K562 (cell line): ENCODE results near the gene RNF214. TPM values are rescaled to one million over a fixed set of nuclear protein-coding genes. Genes with fewer than 3 reads are reported as not detected.

Source experiments
- BDP1 ChIP-seq: IDR thresholded peaks from 3 replicates; pipeline ENCODE4 v1.6.1; 2011; ENCODE audit not compliant: insufficient read length, insufficient read depth
- BHLHE40 ChIP-seq: IDR thresholded peaks from 2 replicates; pipeline ENCODE4 v1.6.1; 2011; ENCODE audit warnings: low read length, improper control_type of control experiment
- BMI1 ChIP-seq: fragments of 150-350 bp; IDR thresholded peaks from 2 replicates; pipeline ENCODE4 v1.6.1; 2014; ENCODE audit warnings: low read length
- CBFA2T3 ChIP-seq: fragments of 450-650 bp; IDR thresholded peaks from 2 replicates; pipeline ENCODE4 v1.6.1; 2017
- EGR1 ChIP-seq: fragments of 450-650 bp; conservative IDR thresholded peaks from 2 replicates; pipeline ENCODE4 v1.6.1; 2017; ENCODE audit warnings: mild to moderate bottlenecking
- GATA2 ChIP-seq: sonication (generic); formaldehyde crosslinking; IDR thresholded peaks from 2 replicates; pipeline ENCODE4 v1.4.0; 2020; ENCODE audit warnings: mild to moderate bottlenecking, missing genetic modification reagents
- HNRNPH1 ChIP-seq: fragments of 200-400 bp; formaldehyde crosslinking; optimal IDR thresholded peaks from 2 replicates; pipeline ENCODE3; 2017; ENCODE audit warnings: low read depth, mild to moderate bottlenecking, low read length, moderate library complexity
- KDM4B ChIP-seq, 2 experiments: fragments of 450-650 bp in 1 of 2; sonication (generic) in 1 of 2; IDR thresholded peaks; 2 replicates each; pipeline ENCODE4 v1.6.1; 2016 to 2017; ENCODE audit warnings: borderline replicate concordance in 2 of 2, antibody characterized with exemption in 1 of 2, low read depth in 1 of 2, mild to moderate bottlenecking in 1 of 2
- MECOM ChIP-seq: fragments of 250-450 bp; sonication (Bioruptor Pico); IDR thresholded peaks from 2 replicates; pipeline ENCODE4 v1.8.0; 2022; ENCODE audit warnings: inconsistent platforms
- MTA2 ChIP-seq: fragments of 450-650 bp; IDR thresholded peaks from 2 replicates; pipeline ENCODE4 v1.6.1; 2016; ENCODE audit warnings: low read depth
- MTA3 ChIP-seq: fragments of 450-650 bp; formaldehyde crosslinking; IDR thresholded peaks from 2 replicates; pipeline ENCODE4 v1.6.1; 2017; ENCODE audit warnings: mild to moderate bottlenecking, borderline replicate concordance
- NR1H2 ChIP-seq: sonication (generic); formaldehyde crosslinking; IDR thresholded peaks from 2 replicates; pipeline ENCODE4 v1.4.0; 2020; ENCODE audit warnings: mild to moderate bottlenecking, missing genetic modification reagents
- RBM22 ChIP-seq: fragments of 200-400 bp; formaldehyde crosslinking; IDR thresholded peaks from 2 replicates; pipeline ENCODE4 v1.6.1; 2018; ENCODE audit warnings: low read length, low read depth; ENCODE audit not compliant: poor library complexity, severe bottlenecking
- SMARCA4 ChIP-seq: fragments of 450-650 bp; IDR thresholded peaks from 2 replicates; pipeline ENCODE4 v1.6.1; 2016
- TAL1 ChIP-seq: fragments of 450-650 bp; IDR thresholded peaks from 2 replicates; pipeline ENCODE4 v1.6.1; 2016; ENCODE audit warnings: mild to moderate bottlenecking
- ZFP36 ChIP-seq: fragments of 150-350 bp; IDR thresholded peaks from 2 replicates; pipeline ENCODE4 v1.6.1; 2018; ENCODE audit warnings: low read length, low read depth; ENCODE audit not compliant: partially characterized antibody
- ZNF133 ChIP-seq: fragments of 250-450 bp; sonication (Bioruptor Pico); IDR thresholded peaks from 2 replicates; pipeline ENCODE4 v1.4.0; 2020; ENCODE audit warnings: mild to moderate bottlenecking
- ZNF165 ChIP-seq: fragments of 250-450 bp; sonication (Bioruptor Pico); IDR thresholded peaks from 2 replicates; pipeline ENCODE4 v1.4.0; 2020; ENCODE audit warnings: borderline replicate concordance
- ZNF436 ChIP-seq: fragments of 250-450, 450-650 bp; sonication (Bioruptor Pico); formaldehyde crosslinking; IDR thresholded peaks from 2 replicates; pipeline ENCODE4 v1.7.0; 2020; ENCODE audit warnings: mild to moderate bottlenecking
- ZNF76 ChIP-seq: fragments of 250-450 bp; sonication (Bioruptor Pico); IDR thresholded peaks from 2 replicates; pipeline ENCODE4 v1.4.0; 2020; ENCODE audit warnings: mild to moderate bottlenecking, moderate library complexity, borderline replicate concordance
- polyA plus RNA-seq, 8 experiments: library from polyadenylated mRNA; depleted of rRNA in 4 of 8; stranded (reverse) in 5 of 8; unstranded in 3 of 8; fragments of >200 nt; fragmentation: Nextera tagmentation in 2 of 8; fragmentation: Illumina TruSeq in 1 of 8; extraction: Ambion mirVana in 2 of 8; extraction: Trizol in 1 of 8; gene quantifications; 2 replicates each; pipeline versions ENCODE4 v1.2.1 to v1.2.3, GENCODE V29; 2011 to 2014; ENCODE audit warnings: inconsistent platforms in 1 of 8, missing spikeins in 1 of 8
- total RNA-seq, 7 experiments: library from RNA; depleted of rRNA in 6 of 7; stranded (reverse); fragments of >200 nt in 6 of 7; fragmentation: Illumina TruSeq in 2 of 7; extraction: Trizol in 2 of 7; gene quantifications; 2 replicates each; pipeline versions ENCODE4 v1.2.1 to v1.2.3, GENCODE V29; 2011 to 2021; ENCODE audit warnings: low replicate concordance in 1 of 7
- TF ChIP-seq, protein P1 (sequence below): fragments of 250-450 bp; sonication (Bioruptor Pico); IDR thresholded peaks from 2 replicates; pipeline ENCODE4 v1.4.0; 2020; ENCODE audit warnings: mild to moderate bottlenecking, moderate library complexity
- TF ChIP-seq, protein P2 (sequence below): fragments of 450-650 bp; IDR thresholded peaks from 2 replicates; pipeline ENCODE4 v1.6.1; 2016; ENCODE audit warnings: missing biosample characterization, missing genetic modification characterization
- TF ChIP-seq, protein P3 (sequence below): fragments of 250-450 bp; sonication (Bioruptor Pico); IDR thresholded peaks from 2 replicates; pipeline ENCODE4 v1.4.0; 2020; ENCODE audit warnings: borderline replicate concordance
- TF ChIP-seq, protein P4 (sequence below): fragments of 250-450 bp; sonication (Bioruptor Pico); IDR thresholded peaks from 2 replicates; pipeline ENCODE4 v1.8.0; 2022; ENCODE audit warnings: moderate library complexity, mild to moderate bottlenecking, inconsistent platforms

RNF214 gene
- total and polyA plus RNA-seq, 9 of the 15 experiments (the other 6 are each of a cell fraction or from before 2014, with no cell fraction given) = 6.6 to 24.8 (median 11.9) TPM

DNA sequence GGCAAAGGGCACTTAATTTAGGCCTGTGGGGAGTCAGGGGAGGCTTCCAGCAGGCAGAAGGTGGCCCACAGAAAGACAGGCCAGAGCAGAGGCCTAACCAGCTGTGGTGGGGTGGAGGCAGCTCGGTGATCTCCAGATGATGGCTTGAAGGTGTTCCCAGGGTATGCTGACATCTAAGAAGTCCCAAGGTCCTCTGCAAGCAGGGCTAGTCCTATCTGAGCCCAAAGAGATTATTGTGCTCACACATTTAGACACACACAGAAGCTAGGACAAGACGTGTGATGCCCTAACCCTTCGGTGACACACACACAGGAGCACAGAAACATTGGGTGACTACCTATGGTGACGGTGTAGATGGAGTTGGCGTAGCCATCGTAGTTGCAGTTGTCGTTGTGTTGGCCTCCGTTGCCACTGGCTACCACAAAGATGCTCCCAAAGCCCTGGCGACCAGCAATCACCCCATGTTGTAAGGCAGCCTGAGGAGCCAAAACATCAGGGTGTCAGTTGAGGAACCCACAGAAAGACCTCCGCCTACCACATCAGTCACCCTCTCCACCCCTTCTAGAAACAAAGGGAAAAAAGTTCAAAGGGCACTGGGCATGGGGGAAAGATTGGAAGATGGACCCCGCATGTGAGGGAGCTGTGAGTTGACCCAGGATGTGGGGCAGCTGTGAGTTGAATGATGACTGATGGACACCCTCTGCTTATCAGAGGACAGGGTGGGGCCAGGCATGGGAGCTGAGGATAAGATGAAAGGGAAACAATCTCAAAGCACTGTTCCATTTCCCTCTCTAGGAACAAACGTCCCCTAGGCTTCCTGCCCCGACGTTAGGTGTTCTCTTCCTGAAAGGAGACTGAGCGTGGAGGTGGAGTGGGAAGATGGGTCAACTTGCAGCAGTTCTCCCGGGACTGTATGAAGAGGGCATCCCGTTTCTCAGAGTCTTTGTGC is 8.5 kb upstream of the RNF214 start (continued):
- TF ChIP-seq ZNF165 (no peak), HNRNPH1 (no peak), CBFA2T3 (peak; percentile 98), NR1H2 (CRISPR knock-in tag) (no peak), BMI1 (no peak), TAL1 (peak; percentile 97), ZFP36 (no peak), GATA2 (CRISPR knock-in tag) (peak; percentile 92), RBM22 (no peak), SMARCA4 (peak; percentile 93), BHLHE40 (no peak), MTA3 (peak; percentile 62; the same call in 1 of the 2 replicates), ZNF133 (no peak), BDP1 (no peak), EGR1 (no peak), ZNF76 (no peak), KDM4B (IDR thresholded peaks at IDR 0.05; ENCODE audit: borderline replicate concordance in 2 of 2, low read depth in 1 of 2) (no peak), MTA2 (peak; percentile 93), MECOM (CRISPR knock-in tag) (no peak), ZNF436 (no peak)
- TF ChIP-seq, protein P1, sequence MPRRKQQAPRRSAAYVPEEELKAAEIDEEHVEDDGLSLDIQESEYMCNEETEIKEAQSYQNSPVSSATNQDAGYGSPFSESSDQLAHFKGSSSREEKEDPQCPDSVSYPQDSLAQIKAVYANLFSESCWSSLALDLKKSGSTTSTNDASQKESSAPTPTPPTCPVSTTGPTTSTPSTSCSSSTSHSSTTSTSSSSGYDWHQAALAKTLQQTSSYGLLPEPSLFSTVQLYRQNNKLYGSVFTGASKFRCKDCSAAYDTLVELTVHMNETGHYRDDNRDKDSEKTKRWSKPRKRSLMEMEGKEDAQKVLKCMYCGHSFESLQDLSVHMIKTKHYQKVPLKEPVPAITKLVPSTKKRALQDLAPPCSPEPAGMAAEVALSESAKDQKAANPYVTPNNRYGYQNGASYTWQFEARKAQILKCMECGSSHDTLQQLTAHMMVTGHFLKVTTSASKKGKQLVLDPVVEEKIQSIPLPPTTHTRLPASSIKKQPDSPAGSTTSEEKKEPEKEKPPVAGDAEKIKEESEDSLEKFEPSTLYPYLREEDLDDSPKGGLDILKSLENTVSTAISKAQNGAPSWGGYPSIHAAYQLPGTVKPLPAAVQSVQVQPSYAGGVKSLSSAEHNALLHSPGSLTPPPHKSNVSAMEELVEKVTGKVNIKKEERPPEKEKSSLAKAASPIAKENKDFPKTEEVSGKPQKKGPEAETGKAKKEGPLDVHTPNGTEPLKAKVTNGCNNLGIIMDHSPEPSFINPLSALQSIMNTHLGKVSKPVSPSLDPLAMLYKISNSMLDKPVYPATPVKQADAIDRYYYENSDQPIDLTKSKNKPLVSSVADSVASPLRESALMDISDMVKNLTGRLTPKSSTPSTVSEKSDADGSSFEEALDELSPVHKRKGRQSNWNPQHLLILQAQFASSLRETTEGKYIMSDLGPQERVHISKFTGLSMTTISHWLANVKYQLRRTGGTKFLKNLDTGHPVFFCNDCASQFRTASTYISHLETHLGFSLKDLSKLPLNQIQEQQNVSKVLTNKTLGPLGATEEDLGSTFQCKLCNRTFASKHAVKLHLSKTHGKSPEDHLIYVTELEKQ (CRISPR knock-in tag) = no peak
- TF ChIP-seq, protein P2, sequence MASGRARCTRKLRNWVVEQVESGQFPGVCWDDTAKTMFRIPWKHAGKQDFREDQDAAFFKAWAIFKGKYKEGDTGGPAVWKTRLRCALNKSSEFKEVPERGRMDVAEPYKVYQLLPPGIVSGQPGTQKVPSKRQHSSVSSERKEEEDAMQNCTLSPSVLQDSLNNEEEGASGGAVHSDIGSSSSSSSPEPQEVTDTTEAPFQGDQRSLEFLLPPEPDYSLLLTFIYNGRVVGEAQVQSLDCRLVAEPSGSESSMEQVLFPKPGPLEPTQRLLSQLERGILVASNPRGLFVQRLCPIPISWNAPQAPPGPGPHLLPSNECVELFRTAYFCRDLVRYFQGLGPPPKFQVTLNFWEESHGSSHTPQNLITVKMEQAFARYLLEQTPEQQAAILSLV (tag) = no peak
- TF ChIP-seq, protein P3, sequence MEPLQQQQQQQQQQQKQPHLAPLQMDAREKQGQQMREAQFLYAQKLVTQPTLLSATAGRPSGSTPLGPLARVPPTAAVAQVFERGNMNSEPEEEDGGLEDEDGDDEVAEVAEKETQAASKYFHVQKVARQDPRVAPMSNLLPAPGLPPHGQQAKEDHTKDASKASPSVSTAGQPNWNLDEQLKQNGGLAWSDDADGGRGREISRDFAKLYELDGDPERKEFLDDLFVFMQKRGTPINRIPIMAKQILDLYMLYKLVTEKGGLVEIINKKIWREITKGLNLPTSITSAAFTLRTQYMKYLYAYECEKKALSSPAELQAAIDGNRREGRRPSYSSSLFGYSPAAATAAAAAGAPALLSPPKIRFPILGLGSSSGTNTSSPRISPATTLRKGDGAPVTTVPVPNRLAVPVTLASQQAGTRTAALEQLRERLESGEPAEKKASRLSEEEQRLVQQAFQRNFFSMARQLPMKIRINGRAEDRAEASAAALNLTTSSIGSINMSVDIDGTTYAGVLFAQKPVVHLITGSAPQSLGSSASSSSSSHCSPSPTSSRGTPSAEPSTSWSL (CRISPR knock-in tag) = no peak
- TF ChIP-seq, protein P4, sequence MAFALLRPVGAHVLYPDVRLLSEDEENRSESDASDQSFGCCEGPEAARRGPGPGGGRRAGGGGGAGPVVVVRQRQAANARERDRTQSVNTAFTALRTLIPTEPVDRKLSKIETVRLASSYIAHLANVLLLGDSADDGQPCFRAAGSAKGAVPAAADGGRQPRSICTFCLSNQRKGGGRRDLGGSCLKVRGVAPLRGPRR = no peak
